HG03175 (cell line): ENCODE results near the gene S1PR1.
"Not testable (repeated sequence)": the region's sequence is repeated elsewhere in the genome, so short reads cannot be mapped to it uniquely, and the experiment has no call there.

Source experiments
- ATAC-seq: cut with Tn5 transposase; IDR thresholded peaks from one replicate; pipeline ENCODE4 v1.9.1; 2021; ENCODE audit warnings: mild to moderate bottlenecking, moderate library complexity; ENCODE audit not compliant: unreplicated experiment

Gene S1PR1

GRCh38 chr1:101236516-101237228 lies at the start of gene S1PR1:
S1PR1 (plus strand) TSS chr1:101237019; CDS start chr1:101238985, 1,966 bp downstream.
- peak; percentile 19 for ATAC-seq

GRCh38 chr1:101187297-101187696 lies 49.5 kb upstream of the S1PR1 start:
- ATAC-seq, result no peak

GRCh38 chr1:101188331-101188730 lies 48.5 kb upstream of the S1PR1 start:
- no peak for ATAC-seq

GRCh38 chr1:101188968-101189367 lies 47.9 kb upstream of the S1PR1 start:
- ATAC-seq, result not testable (repeated sequence)

GRCh38 chr1:101190441-101190840 lies 46.4 kb upstream of the S1PR1 start:
- ATAC-seq, result no peak

- ATAC-seq, result no peak
Observed at GRCh38 chr1:101191049-101191448, 45.8 kb upstream of the S1PR1 start.

GRCh38 chr1:101193733-101194169 lies 43.1 kb upstream of the S1PR1 start:
- no peak for ATAC-seq

GRCh38 chr1:101194746-101195145 lies 42.1 kb upstream of the S1PR1 start:
- no peak for ATAC-seq

- no peak for ATAC-seq
Observed at GRCh38 chr1:101196668-101197067, 40.2 kb upstream of the S1PR1 start.

GRCh38 chr1:101198842-101199636 lies 37.8 kb upstream of the S1PR1 start:
- ATAC-seq, result peak; percentile 99

GRCh38 chr1:101199637-101199982 lies 37.2 kb upstream of the S1PR1 start:
- no peak for ATAC-seq

- no peak for ATAC-seq
Observed at GRCh38 chr1:101200513-101200912, 36.3 kb upstream of the S1PR1 start.

GRCh38 chr1:101203820-101204540 lies 32.8 kb upstream of the S1PR1 start:
- no peak for ATAC-seq

GRCh38 chr1:101205457-101205856 lies 31.4 kb upstream of the S1PR1 start:
- ATAC-seq, result no peak

- not testable (repeated sequence) for ATAC-seq
Observed at GRCh38 chr1:101206139-101206538, 30.7 kb upstream of the S1PR1 start.

GRCh38 chr1:101207271-101207670 lies 29.5 kb upstream of the S1PR1 start:
- not testable (repeated sequence) for ATAC-seq

GRCh38 chr1:101207891-101208290 lies 28.9 kb upstream of the S1PR1 start:
- ATAC-seq, result no peak

- no peak for ATAC-seq
Observed at GRCh38 chr1:101215363-101216011, 21.3 kb upstream of the S1PR1 start.

- ATAC-seq, result peak; percentile 58
Observed at GRCh38 chr1:101216623-101217022, 20.2 kb upstream of the S1PR1 start.

GRCh38 chr1:101217148-101217547 lies 19.7 kb upstream of the S1PR1 start:
- no peak for ATAC-seq

- not testable (repeated sequence) for ATAC-seq
Observed at GRCh38 chr1:101218968-101219367, 17.9 kb upstream of the S1PR1 start.
